ENCODE results near the gene ACY1.
A peak's percentile ranks its signal among the peaks of the same experiment; 100 is the strongest.

ACY1 gene

GRCh38 chr3:51982838-51983577 is at the start of gene ACY1:
TSS of gene ACY1 (plus strand) at chr3:51983535. CDS start at chr3:51984065, 530 bp downstream.
- DNase-seq (ENCODE audit: low read depth in 2 of 2), result peak; percentile 27 to 34

- DNase-seq (ENCODE audit: low read depth in 2 of 2), result no peak
These were observed 49.0 kb upstream of the ACY1 start for GRCh38 chr3:51934139-51934850.

GRCh38 chr3:51934991-51935885 is 48.1 kb upstream of the ACY1 start:
- DNase-seq (ENCODE audit: low read depth in 2 of 2), result no peak

GRCh38 chr3:51935886-51936755 is 47.2 kb upstream of the ACY1 start:
- no peak for DNase-seq (ENCODE audit: low read depth in 2 of 2)

- no peak for DNase-seq (ENCODE audit: low read depth in 2 of 2)
These were observed 46.3 kb upstream of the ACY1 start for GRCh38 chr3:51937014-51937413.

GRCh38 chr3:51937611-51938450 is 45.5 kb upstream of the ACY1 start:
- DNase-seq (ENCODE audit: low read depth in 2 of 2), result no peak

- DNase-seq (ENCODE audit: low read depth in 2 of 2), result no peak
These were observed 44.4 kb upstream of the ACY1 start for GRCh38 chr3:51938780-51939425.

- no peak for DNase-seq (ENCODE audit: low read depth in 2 of 2)
These were observed 42.5 kb upstream of the ACY1 start for GRCh38 chr3:51940648-51941462.

- DNase-seq (ENCODE audit: low read depth in 2 of 2), result no peak
These were observed 41.9 kb upstream of the ACY1 start for GRCh38 chr3:51941463-51941797.

GRCh38 chr3:51941798-51942602 is 41.3 kb upstream of the ACY1 start, which contains the start of the genes PARP3 and RRP9:
TSS of gene PARP3 (plus strand) at chr3:51942363. CDS start at chr3:51943356, 993 bp downstream.
TSS of gene RRP9 (minus strand) at chr3:51941904. CDS start at chr3:51941867, 37 bp downstream.
- DNase-seq (ENCODE audit: low read depth in 2 of 2), result peak; percentile 98

GRCh38 chr3:51942603-51943450 is 40.5 kb upstream of the ACY1 start:
- peak in 1 of 2 donors; percentile 9 for DNase-seq (ENCODE audit: low read depth in 2 of 2)

- DNase-seq (ENCODE audit: low read depth in 2 of 2), result no peak
These were observed 39.6 kb upstream of the ACY1 start for GRCh38 chr3:51943451-51944391.

GRCh38 chr3:51944451-51945021 is 38.8 kb upstream of the ACY1 start:
- DNase-seq (ENCODE audit: low read depth in 2 of 2), result no peak

- no peak for DNase-seq (ENCODE audit: low read depth in 2 of 2)
These were observed 38.1 kb upstream of the ACY1 start for GRCh38 chr3:51945031-51945840.
